NCI-H146 treated with DMSO at 0.1 percent for 48 hours (cell line): ENCODE measurements around the gene MKRN2.

Experiments
- DNase-seq: peaks from one replicate; lab custom pipeline; 2025; ENCODE audit not compliant: unreplicated experiment; lab: John Stamatoyannopoulos, UW

The MKRN2 gene

GRCh38 chr3:12553921-12554391 is 2.9 kb upstream of the MKRN2 start:
- no peak for DNase-seq

GRCh38 chr3:12556314-12556689 is 585 bp upstream of the MKRN2 start:
- DNase-seq = no peak

GRCh38 chr3:12557473-12558100 is 700 bp downstream of the MKRN2 start:
- no peak for DNase-seq

GRCh38 chr3:12558706-12559105 is 1.8 kb downstream of the MKRN2 start:
- DNase-seq = no peak

GRCh38 chr3:12559520-12559919 is 2.6 kb downstream of the MKRN2 start:
- no peak for DNase-seq

GRCh38 chr3:12560505-12561190 is 3.8 kb downstream of the MKRN2 start:
- no peak for DNase-seq

GRCh38 chr3:12561397-12561796 is 4.5 kb downstream of the MKRN2 start:
- no peak for DNase-seq

- no peak for DNase-seq
These were observed 5.6 kb downstream of the MKRN2 start for GRCh38 chr3:12562451-12562850.

GRCh38 chr3:12566976-12567375 is 10.1 kb downstream of the MKRN2 start:
- no peak for DNase-seq

- DNase-seq = no peak
These were observed 11.9 kb downstream of the MKRN2 start for GRCh38 chr3:12568747-12569146.

- DNase-seq = no peak
These were observed 12.9 kb downstream of the MKRN2 start for GRCh38 chr3:12569836-12570235.

- no peak for DNase-seq
These were observed 15.1 kb downstream of the MKRN2 start for GRCh38 chr3:12571986-12572385.

- DNase-seq = no peak
These were observed 17.2 kb downstream of the MKRN2 start for GRCh38 chr3:12574131-12574530.

GRCh38 chr3:12574661-12575060 is 17.8 kb downstream of the MKRN2 start:
- DNase-seq = no peak

- DNase-seq = no peak
These were observed 20.5 kb downstream of the MKRN2 start for GRCh38 chr3:12577379-12577778.

GRCh38 chr3:12578742-12579141 is 21.9 kb downstream of the MKRN2 start:
- DNase-seq = no peak

- DNase-seq = no peak
These were observed 22.6 kb downstream of the MKRN2 start for GRCh38 chr3:12579456-12579855.

GRCh38 chr3:12579905-12580304 is 23.0 kb downstream of the MKRN2 start:
- no peak for DNase-seq

GRCh38 chr3:12582730-12583129 is 25.8 kb downstream of the MKRN2 start:
- no peak for DNase-seq

GRCh38 chr3:12583280-12583679 is 26.4 kb downstream of the MKRN2 start:
- DNase-seq = no peak

GRCh38 chr3:12584083-12584482 is 27.2 kb downstream of the MKRN2 start:
- no peak for DNase-seq

- DNase-seq = no peak
These were observed 28.3 kb downstream of the MKRN2 start for GRCh38 chr3:12585181-12585580.

GRCh38 chr3:12585970-12586369 is 29.1 kb downstream of the MKRN2 start:
- no peak for DNase-seq
